Tibial artery (tissue), 4 donors: ENCODE results near the gene INPP4A.
A peak's percentile ranks its signal among the peaks of the same experiment; 100 is the strongest.

Experiments
- DNase-seq, 2 donors: peaks; one replicate each; pipeline ENCODE4 v3.0.0-alpha.2; 2019
- H3K27ac ChIP-seq, 2 donors: fragments of 200-600 bp; sonication (generic) in 1 of 2; 1 replicate in 1 of 2; 2 replicates in 1 of 2; pipeline ENCODE4 v1.5.1; 2018 to 2019; ENCODE audit warnings: mild to moderate bottlenecking in 1 of 2
- H3K27me3 ChIP-seq, 2 donors: fragments of 200-600 bp; sonication (generic) in 1 of 2; one replicate each; pipeline versions ENCODE4 v1.5.1 to v1.6.0; 2016 to 2019
- H3K36me3 ChIP-seq, 3 donors: fragments of 200-600 bp; sonication (generic) in 2 of 3; one replicate each; pipeline ENCODE4 v1.5.1; 2016 to 2019; ENCODE audit warnings: mild to moderate bottlenecking in 2 of 3
- H3K4me1 ChIP-seq, 4 donors: fragments of 200-600 bp; sonication (generic) in 2 of 4; 1 replicate in 3 of 4; 2 replicates in 1 of 4; pipeline ENCODE4 v1.5.1; 2016 to 2019
- H3K4me3 ChIP-seq, 2 donors: fragments of 200-600 bp; sonication (generic) in 1 of 2; 1 replicate in 1 of 2; 2 replicates in 1 of 2; pipeline ENCODE4 v1.5.1; 2018 to 2019; ENCODE audit warnings: mild to moderate bottlenecking in 2 of 2
- H3K9me3 ChIP-seq, 3 donors: fragments of 200-600 bp; sonication (generic) in 1 of 3; one replicate each; pipeline ENCODE4 v1.5.1; 2016 to 2019
- intact Hi-C: fragments of 100-400 bp; cut with DNase I; formaldehyde crosslinking; loops from one replicate; pipeline ENCODE4 v1.15.0; 2023; ENCODE audit warnings: low total_unique reads
- TF ChIP-seq, protein P1 (sequence below), 2 experiments: fragments of 200-600 bp in 1 of 2; fragments of 450-650 bp in 1 of 2; IDR thresholded peaks; one replicate each; pipeline ENCODE4 v1.5.1; 2017 to 2019; ENCODE audit warnings: antibody characterized with exemption in 2 of 2, mild to moderate bottlenecking in 1 of 2, moderate library complexity in 1 of 2

INPP4A gene

DNA sequence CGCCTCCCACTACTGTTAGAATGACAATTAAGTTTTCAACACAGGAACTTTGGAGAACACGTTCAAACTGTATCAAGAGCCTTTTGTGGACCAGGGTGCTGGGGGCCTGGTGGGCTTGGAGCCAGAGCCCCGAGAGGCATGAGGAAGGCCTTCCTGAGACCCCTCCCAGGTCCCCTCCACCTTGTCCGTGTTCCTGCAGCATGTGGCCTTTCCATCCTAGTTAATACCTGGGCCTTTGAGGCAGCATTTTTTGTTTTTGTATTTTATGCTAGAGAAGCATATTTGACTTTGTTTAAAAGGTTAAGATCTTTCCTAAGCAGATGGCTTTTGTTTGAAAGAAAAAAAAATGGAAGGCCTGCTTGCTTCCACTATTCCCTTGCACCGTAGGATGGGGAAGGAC, 68.0 kb downstream of the INPP4A start:
- intact Hi-C loops, result no loop called here
- Histone ChIP-seq H3K4me1 (peaks cover 0 to 10% (median 2%) of the 10 kb centered on the region in 4 donors), H3K27me3 (no peaks in the 10 kb centered on the region), H3K36me3 (no peaks in the 10 kb centered on the region), H3K4me3 (no peak overlapping the region), H3K9me3 (no peaks in the 10 kb centered on the region), H3K27ac (no peak overlapping the region)
- peak in 1 of 2 donors; percentile 29 for DNase-seq
- TF ChIP-seq, protein P1, sequence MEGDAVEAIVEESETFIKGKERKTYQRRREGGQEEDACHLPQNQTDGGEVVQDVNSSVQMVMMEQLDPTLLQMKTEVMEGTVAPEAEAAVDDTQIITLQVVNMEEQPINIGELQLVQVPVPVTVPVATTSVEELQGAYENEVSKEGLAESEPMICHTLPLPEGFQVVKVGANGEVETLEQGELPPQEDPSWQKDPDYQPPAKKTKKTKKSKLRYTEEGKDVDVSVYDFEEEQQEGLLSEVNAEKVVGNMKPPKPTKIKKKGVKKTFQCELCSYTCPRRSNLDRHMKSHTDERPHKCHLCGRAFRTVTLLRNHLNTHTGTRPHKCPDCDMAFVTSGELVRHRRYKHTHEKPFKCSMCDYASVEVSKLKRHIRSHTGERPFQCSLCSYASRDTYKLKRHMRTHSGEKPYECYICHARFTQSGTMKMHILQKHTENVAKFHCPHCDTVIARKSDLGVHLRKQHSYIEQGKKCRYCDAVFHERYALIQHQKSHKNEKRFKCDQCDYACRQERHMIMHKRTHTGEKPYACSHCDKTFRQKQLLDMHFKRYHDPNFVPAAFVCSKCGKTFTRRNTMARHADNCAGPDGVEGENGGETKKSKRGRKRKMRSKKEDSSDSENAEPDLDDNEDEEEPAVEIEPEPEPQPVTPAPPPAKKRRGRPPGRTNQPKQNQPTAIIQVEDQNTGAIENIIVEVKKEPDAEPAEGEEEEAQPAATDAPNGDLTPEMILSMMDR (IDR thresholded peaks at IDR 0.05), result no peak

- Histone ChIP-seq H3K36me3 (peaks cover 0 to 4% (median 0%) of the 10 kb centered on the region in 3 donors), H3K27me3 (no peaks in the 10 kb centered on the region), H3K4me1 (peaks cover 0 to 10% (median 2%) of the 10 kb centered on the region in 4 donors), H3K27ac (no peak overlapping the region), H3K4me3 (no peak overlapping the region), H3K9me3 (no peaks in the 10 kb centered on the region)
- intact Hi-C loops, result no loop called here
- no peak for DNase-seq
- TF ChIP-seq, protein P1 (IDR thresholded peaks at IDR 0.05), result no peak
Observed at GRCh38 chr2:98514096-98514639, 69.5 kb downstream of the INPP4A start.

GRCh38 chr2:98514879-98515249, 70.2 kb downstream of the INPP4A start:
- intact Hi-C loops, result no loop called here
- no peaks in the 10 kb centered on the region for H3K27me3 ChIP-seq
- H3K36me3 ChIP-seq, result peaks cover 0 to 11% (median 0%) of the 10 kb centered on the region in 3 donors
- TF ChIP-seq, protein P1 (IDR thresholded peaks at IDR 0.05), result no peak
- peak in 1 of 2 donors; percentile 48 for DNase-seq
- no peaks in the 10 kb centered on the region for H3K9me3 ChIP-seq
- H3K4me3 ChIP-seq, result no peak overlapping the region
- no peak overlapping the region for H3K27ac ChIP-seq
- peaks cover 0 to 10% (median 2%) of the 10 kb centered on the region in 4 donors for H3K4me1 ChIP-seq

- Histone ChIP-seq H3K27me3 (no peaks in the 10 kb centered on the region), H3K9me3 (no peaks in the 10 kb centered on the region), H3K36me3 (peaks cover 0 to 16% (median 0%) of the 10 kb centered on the region in 3 donors), H3K4me1 (peaks cover 0 to 10% (median 2%) of the 10 kb centered on the region in 4 donors), H3K27ac (no peak overlapping the region), H3K4me3 (no peak overlapping the region)
- DNase-seq, result peak in 1 of 2 donors; percentile 59
- TF ChIP-seq, protein P1 (IDR thresholded peaks at IDR 0.05), result no peak
- intact Hi-C loops, result no loop called here
Observed at GRCh38 chr2:98515250-98515991, 70.8 kb downstream of the INPP4A start.

- no peaks in the 10 kb centered on the region for H3K9me3 ChIP-seq
- peaks cover 0 to 26% (median 9%) of the 10 kb centered on the region in 3 donors for H3K36me3 ChIP-seq
- no peaks in the 10 kb centered on the region for H3K27me3 ChIP-seq
- intact Hi-C loops, result no loop called here
- TF ChIP-seq, protein P1 (IDR thresholded peaks at IDR 0.05), result no peak
- peaks cover 0 to 10% (median 2%) of the 10 kb centered on the region in 4 donors for H3K4me1 ChIP-seq
- no peak overlapping the region for H3K4me3 ChIP-seq
- no peak overlapping the region for H3K27ac ChIP-seq
- DNase-seq, result no peak
Observed at GRCh38 chr2:98516571-98516970, 71.9 kb downstream of the INPP4A start.
